Large intestine (tissue), 3 donors: Measurements from ENCODE around the gene CFAP161. TPM values are rescaled to one million over a fixed set of nuclear protein-coding genes. Genes with fewer than 3 reads are reported as not detected.

Experiments
- DNase-seq, 2 donors: peaks; one replicate each; pipeline versions ENCODE4 v3.0.0 to v3.0.0-alpha.2; 2013
- H3K27ac ChIP-seq: one replicate; pipeline ENCODE4 v1.5.1; 2013; ENCODE audit warnings: low read length
- H3K27me3 ChIP-seq: 2 replicates; pipeline ENCODE4 v1.6.1; 2013; ENCODE audit warnings: low read length; ENCODE audit not compliant: control insufficient read depth, insufficient read depth
- H3K36me3 ChIP-seq: 2 replicates; pipeline ENCODE4 v1.6.1; 2013; ENCODE audit warnings: low read length; ENCODE audit not compliant: control insufficient read depth, insufficient read depth
- H3K4me1 ChIP-seq: one replicate; pipeline ENCODE4 v1.6.1; 2013; ENCODE audit warnings: low read length; ENCODE audit not compliant: control insufficient read depth, insufficient read depth
- H3K4me3 ChIP-seq: one replicate; pipeline ENCODE4 v1.5.1; 2013; ENCODE audit warnings: low read length
- H3K9me3 ChIP-seq: one replicate; pipeline ENCODE4 v1.6.1; 2013; ENCODE audit warnings: mild to moderate bottlenecking, low read depth, low read length, moderate library complexity; ENCODE audit not compliant: control insufficient read depth
- WGBS: methylation state at CpG from one replicate; pipeline ENCODE4 v1.1.5; 2013; ENCODE audit warnings: low lambda C conversion rate; ENCODE audit not compliant: insufficient coverage; 5-methylcytosine and 5-hydroxymethylcytosine counted together
- polyA plus RNA-seq: library from polyadenylated mRNA; unstranded; fragments of 120-200 nt; gene quantifications from one replicate; pipeline ENCODE4 v1.2.1, GENCODE V29; 2013

CFAP161 gene
- polyA plus RNA-seq, 1 donor: 0.25 TPM

DNA sequence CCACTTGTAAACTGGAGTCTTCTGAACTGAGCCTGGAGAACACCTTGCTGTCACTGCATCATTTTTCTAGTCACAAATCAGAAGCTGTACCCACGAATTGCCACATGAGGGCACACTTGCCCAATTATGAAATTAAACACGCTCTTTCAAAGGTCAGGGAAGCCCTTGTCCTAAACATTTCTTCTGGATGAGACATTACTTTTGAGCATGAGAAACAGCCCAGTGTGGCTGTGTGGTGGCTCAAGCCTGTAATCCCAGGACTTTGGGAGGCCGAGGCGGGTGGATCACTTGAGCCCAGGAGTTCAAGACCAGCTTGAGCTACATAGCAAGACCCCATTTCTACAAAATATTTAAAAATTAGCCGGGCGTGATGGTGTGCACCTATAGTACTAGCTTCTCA lies 27.5 kb upstream of the CFAP161 start:
- Histone ChIP-seq H3K4me3 (no peak overlapping the region), H3K4me1 (no peaks in the 10 kb centered on the region), H3K27ac (no peak overlapping the region), H3K27me3 (peaks cover 10% of the 10 kb centered on the region), H3K36me3 (no peaks in the 10 kb centered on the region), H3K9me3 (no peaks in the 10 kb centered on the region)
- no CpG with 5 or more reads among the region's 6 CpGs for WGBS
- peak; percentile 26 to 31 for DNase-seq

DNA sequence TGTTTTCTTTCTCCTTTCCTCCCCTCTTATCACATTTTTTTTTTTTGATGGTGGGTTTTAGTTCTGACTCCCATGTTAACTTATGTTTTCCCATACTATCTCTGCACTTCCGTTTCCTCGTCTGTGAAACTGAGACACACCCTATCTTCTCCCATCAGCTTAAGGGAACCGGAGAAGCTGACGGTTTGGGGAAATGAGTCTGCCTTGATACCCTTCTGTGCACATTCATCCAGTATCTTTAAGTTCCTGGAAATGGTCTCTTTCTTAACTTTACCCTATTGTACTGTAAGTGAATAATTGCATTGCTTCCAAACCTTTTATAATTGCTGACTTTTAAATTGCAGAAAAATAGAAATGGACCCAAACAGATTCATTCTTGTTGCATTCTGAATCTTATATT lies 26.2 kb upstream of the CFAP161 start:
- no peak for DNase-seq
- H3K36me3 ChIP-seq: no peaks in the 10 kb centered on the region
- H3K9me3 ChIP-seq: no peaks in the 10 kb centered on the region
- no peak overlapping the region for H3K4me3 ChIP-seq
- H3K27me3 ChIP-seq: peaks cover 10% of the 10 kb centered on the region
- no peak overlapping the region for H3K27ac ChIP-seq
- WGBS: no CpG with 5 or more reads among the region's 4 CpGs
- no peaks in the 10 kb centered on the region for H3K4me1 ChIP-seq

DNA sequence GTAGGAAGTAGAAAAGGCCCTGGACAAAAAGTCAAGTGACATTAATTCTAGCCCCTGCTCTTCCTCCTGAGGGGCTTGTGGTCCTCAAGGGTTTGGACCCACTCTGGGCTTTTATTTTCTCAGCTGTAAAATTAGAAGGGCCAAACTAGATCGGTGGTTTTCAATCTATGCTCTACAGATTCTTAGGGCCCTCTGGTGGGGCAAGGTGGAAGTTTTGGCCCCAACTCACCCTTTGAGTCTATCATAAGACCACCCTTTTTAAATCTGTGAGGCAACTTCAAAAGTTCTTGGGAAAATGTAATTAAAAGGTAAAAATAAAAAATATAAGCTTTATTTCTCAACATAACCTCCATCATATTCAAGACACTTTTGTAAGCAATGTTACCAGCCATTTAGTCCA lies 25.6 kb upstream of the CFAP161 start:
- no peak overlapping the region for H3K4me3 ChIP-seq
- H3K9me3 ChIP-seq: no peaks in the 10 kb centered on the region
- H3K27ac ChIP-seq: no peak overlapping the region
- H3K4me1 ChIP-seq: no peaks in the 10 kb centered on the region
- WGBS: no CpG with 5 or more reads among the region's 1 CpG
- peaks cover 12% of the 10 kb centered on the region for H3K27me3 ChIP-seq
- no peak for DNase-seq
- no peaks in the 10 kb centered on the region for H3K36me3 ChIP-seq

DNA sequence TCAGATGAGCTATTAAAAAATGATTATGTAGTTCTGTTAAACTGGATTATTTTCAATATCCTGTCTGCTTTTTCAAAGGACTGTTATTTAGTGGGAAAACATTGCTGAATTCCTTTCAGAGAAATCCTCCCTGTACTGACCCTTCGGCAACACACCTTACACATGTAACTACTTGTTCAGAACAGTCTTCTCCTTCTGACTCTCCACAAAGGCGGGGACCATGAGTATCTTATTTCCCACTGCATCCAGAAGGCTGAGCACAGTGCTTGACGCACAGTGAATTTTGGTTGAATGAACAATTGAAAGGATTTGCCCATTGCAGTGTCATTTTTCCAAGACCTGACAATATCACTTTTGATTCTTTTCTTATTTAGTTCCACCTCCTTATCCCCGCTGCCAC lies 23.1 kb upstream of the CFAP161 start:
- H3K9me3 ChIP-seq: no peaks in the 10 kb centered on the region
- no peaks in the 10 kb centered on the region for H3K36me3 ChIP-seq
- H3K4me3 ChIP-seq: no peak overlapping the region
- WGBS: 83% methylated on average over 2 of the region's 4 CpGs
- no peak for DNase-seq
- no peaks in the 10 kb centered on the region for H3K4me1 ChIP-seq
- no peak overlapping the region for H3K27ac ChIP-seq
- H3K27me3 ChIP-seq: peaks cover 12% of the 10 kb centered on the region

DNA sequence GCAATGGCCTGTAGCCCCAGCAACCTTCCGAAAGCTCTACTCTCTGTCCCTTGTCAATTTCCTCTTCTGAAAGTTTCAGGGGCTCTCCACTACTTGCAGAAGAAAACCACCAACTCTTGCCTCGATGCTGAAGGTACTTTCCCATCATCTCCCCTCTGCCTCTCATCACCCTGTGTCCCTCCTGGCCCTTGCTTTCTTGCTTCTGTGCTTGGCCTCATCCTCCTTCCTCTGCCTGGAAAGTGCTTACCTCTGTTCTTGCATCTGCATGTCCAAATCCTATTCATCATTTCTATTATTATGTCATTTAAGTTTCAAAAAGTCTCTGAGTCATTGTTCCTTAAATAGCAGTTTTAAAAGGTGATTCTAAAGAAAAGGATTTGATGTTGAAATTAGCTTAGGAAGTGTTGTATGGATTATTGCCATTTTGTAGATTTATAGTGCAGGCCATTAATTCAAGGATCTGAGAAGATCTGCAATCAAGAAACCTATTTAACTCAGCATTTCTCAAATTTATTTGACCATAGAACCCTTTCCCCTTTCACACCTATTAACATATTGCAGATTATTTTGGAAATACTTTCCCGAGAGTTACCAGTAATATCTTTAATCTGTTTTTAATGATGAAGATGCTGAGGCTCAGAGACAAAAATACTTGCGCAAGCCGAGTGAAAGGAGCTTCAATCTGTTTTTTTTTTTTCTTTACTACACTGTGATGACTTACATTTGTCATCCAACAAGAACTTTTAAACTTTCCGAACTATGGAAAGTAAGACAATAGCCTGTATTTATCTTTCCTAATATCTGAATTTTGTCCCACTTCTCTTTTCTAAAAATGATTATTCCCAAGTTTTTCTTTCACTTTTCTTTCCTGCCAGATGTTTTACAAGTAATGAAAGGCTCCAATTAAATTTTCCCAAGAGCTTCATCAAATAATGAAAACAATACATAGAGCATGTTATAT lies 22.3 kb upstream of the CFAP161 start:
- Histone ChIP-seq H3K27ac (no peak overlapping the region), H3K9me3 (no peaks in the 10 kb centered on the region), H3K27me3 (peaks cover 17% of the 10 kb centered on the region), H3K36me3 (no peaks in the 10 kb centered on the region), H3K4me1 (no peaks in the 10 kb centered on the region), H3K4me3 (no peak overlapping the region)
- 94% methylated on average over 4 of the region's 6 CpGs for WGBS
- DNase-seq: no peak

DNA sequence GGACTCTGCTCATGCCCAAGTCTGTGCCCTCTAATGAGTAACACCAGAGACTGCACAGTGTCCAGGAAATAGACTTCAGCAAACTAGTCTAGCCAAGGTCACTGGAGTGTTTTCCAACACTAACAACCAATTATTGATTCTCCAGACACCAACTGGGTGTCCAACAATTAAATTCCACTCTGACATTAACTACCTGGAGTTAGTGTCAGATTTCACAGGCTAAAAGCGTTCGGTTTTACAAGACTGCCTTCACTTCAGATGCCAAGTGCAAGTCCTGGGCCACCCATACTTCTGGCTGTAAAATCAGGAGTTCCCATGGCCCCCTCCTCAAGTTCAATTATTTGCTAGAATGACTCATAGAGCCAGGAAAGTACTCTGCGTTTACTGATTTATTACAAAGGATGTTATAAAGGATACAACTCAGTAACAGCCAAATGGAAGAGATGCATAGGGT lies 20.8 kb upstream of the CFAP161 start:
- WGBS: no CpG with 5 or more reads among the region's 3 CpGs
- Histone ChIP-seq H3K4me1 (no peaks in the 10 kb centered on the region), H3K36me3 (no peaks in the 10 kb centered on the region), H3K27me3 (peaks cover 29% of the 10 kb centered on the region), H3K4me3 (no peak overlapping the region), H3K9me3 (no peaks in the 10 kb centered on the region), H3K27ac (no peak overlapping the region)
- DNase-seq: no peak

DNA sequence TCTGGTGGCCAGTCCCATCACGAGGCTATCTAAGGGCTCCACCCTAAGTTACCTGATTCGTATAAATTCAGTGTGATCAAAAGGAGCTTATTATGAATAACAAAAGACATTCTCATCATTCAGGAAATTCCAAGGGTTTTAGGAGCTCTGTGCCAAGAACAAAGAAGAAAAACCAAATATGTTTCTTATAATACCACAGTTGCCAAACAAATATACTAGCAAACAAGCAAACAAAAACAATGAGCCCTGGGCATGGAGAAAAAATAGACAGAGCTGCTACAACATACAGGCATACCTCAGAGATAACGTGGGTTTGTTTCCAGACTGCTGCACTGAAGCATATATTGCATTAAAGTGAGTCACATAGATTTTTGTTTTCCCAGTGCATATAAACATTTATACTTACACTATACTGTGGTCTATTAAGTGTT lies 20.2 kb upstream of the CFAP161 start:
- WGBS: no CpG with 5 or more reads among the region's 3 CpGs
- no peak overlapping the region for H3K27ac ChIP-seq

DNA sequence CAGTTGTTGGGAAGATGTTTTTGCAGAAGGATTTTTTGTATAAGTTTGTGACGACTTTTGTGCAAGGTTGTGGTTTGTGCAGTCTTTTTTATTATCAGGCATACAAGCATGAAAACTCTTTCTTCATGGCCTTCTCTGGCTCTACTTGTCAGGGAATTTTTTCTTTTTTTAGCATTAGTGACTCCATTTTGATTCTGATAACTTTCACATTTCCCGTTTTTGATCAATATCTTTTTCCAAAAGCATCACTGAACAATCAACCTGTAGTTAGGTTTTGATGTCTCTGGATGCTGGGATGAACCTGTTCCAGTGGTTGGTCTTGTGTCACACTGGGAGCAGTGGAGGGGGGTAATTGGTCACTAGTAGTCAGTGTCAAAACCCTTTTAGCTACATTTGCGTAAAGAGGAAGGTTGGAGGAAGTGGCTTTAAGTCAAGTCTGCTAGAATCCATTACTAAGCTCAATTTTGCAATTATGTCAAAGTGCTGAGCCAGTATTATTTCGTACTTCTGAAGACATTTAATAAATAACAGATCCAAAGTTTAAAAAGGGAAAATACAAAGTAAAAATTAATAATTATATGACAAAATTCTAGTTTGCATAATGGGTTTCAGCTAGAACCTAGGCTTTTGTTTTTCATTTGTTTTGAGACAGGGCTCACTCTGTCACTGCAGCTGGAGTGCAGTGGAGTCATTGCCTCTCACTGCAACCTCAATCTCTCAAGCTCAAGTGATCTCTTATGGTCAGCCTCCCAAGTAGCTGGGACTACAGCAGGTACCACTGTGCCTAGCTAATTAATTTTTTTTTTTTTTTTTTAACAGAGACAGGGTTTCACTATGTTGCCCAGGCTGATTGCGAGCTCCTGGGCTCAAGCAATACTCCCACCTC lies 18.8 kb upstream of the CFAP161 start:
- Histone ChIP-seq H3K4me1 (no peaks in the 10 kb centered on the region), H3K4me3 (no peak overlapping the region), H3K27ac (no peak overlapping the region), H3K27me3 (peaks cover 38% of the 10 kb centered on the region), H3K36me3 (no peaks in the 10 kb centered on the region), H3K9me3 (peaks cover 2% of the 10 kb centered on the region)
- no CpG with 5 or more reads among the region's 5 CpGs for WGBS
- DNase-seq: no peak

More for the DNA sequence above, 20.2 kb upstream of the CFAP161 start:
- Histone ChIP-seq H3K9me3 (peaks cover 2% of the 10 kb centered on the region), H3K4me1 (no peaks in the 10 kb centered on the region), H3K27me3 (peaks cover 33% of the 10 kb centered on the region), H3K4me3 (no peak overlapping the region), H3K36me3 (no peaks in the 10 kb centered on the region)
- no peak for DNase-seq

DNA sequence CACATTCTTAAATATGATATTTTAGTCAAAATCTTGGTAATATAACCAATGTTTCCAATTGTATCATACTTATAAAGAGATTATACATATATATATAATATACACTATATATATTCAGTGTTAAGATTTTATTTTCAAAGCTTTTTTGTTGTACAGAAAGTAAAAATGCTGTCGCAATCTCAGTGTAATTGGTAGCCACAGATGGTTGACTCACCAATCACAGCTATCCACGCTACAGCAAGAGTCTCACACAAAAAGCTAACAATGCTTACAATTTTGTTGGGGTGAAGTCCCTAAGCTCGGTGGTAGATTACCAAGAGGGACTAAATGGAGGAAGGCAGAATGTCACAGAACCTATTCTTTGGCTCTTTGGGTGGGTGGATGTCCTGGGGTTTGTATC lies 16.9 kb upstream of the CFAP161 start:
- Histone ChIP-seq H3K9me3 (peaks cover 2% of the 10 kb centered on the region), H3K27me3 (peaks cover 37% of the 10 kb centered on the region), H3K4me1 (no peaks in the 10 kb centered on the region), H3K36me3 (no peaks in the 10 kb centered on the region), H3K27ac (no peak overlapping the region), H3K4me3 (no peak overlapping the region)
- WGBS: no CpG with 5 or more reads among the region's 3 CpGs
- DNase-seq: no peak

DNA sequence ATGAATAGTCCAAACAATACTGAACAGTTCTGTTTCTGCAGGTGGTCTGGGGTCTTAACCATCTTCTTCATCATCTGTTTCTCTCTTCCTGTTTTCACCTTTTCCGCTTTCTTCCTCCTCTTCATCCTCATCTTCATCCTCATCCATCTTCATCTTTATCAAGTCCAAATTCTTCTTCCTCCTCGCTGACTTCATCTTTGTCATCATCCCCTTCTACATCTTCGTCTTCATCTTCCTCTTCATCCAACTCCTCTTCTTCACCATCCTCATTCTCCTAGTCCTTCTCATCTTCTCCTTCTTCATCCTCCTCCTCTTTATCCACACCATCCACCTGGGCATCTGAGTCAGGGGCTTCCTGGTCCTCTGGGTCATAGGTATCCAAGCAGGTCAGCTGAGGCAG lies 16.5 kb upstream of the CFAP161 start:
- Histone ChIP-seq H3K36me3 (no peaks in the 10 kb centered on the region), H3K4me1 (no peaks in the 10 kb centered on the region), H3K9me3 (peaks cover 2% of the 10 kb centered on the region), H3K4me3 (no peak overlapping the region), H3K27me3 (peaks cover 37% of the 10 kb centered on the region), H3K27ac (no peak overlapping the region)
- 98% methylated on average over 3 of the region's 3 CpGs for WGBS
- no peak for DNase-seq
